NCI-H128 (cell line): ENCODE data around the gene TMEM247.

ENCODE experiments used
- DNase-seq: peaks from one replicate; lab custom pipeline; 2025; ENCODE audit not compliant: unreplicated experiment; lab: John Stamatoyannopoulos, UW

TMEM247 gene

GRCh38 chr2:46488389-46488788, 9.0 kb downstream of the TMEM247 start:
- DNase-seq = no peak

DNA sequence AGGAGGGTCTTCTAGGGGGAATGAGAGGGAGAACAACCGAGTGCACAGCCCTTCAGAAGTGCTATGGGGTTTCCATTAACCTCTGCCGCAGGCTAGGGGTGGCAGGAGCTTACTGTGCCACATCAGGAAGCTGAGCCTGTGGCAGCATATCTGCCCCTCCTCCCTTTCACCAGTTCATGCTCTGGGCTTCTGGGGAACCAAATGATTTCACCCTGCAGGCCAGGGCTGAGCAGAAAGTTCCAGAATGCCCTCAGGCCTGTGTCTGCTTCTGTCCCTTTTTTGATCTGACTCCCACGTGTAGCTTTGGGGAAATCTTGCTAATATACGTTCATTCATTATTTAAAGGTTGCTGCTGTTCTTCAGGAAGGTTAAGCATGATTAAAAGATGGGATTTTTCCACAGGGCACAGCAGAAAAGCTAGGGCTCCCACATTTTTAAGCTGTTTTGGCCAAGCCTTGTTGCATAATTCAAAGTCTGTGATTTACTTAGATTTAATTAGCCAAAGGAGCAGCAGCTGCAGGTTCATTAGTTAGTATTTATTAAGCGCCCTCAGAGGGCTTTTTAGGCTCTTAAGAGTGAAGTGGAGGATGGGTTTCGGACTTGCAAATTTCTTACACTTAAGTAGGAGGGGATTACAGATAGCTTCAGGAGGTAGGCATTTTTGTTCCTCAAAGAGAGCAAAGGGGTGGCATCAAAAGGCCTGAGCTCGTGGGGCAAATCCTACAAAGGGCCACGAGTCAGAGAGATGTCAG, 10.2 kb downstream of the TMEM247 start:
- no peak for DNase-seq

GRCh38 chr2:46490521-46491141, 11.3 kb downstream of the TMEM247 start:
- no peak for DNase-seq

- no peak for DNase-seq
Observed at GRCh38 chr2:46492301-46492700, 12.9 kb downstream of the TMEM247 start.

DNA sequence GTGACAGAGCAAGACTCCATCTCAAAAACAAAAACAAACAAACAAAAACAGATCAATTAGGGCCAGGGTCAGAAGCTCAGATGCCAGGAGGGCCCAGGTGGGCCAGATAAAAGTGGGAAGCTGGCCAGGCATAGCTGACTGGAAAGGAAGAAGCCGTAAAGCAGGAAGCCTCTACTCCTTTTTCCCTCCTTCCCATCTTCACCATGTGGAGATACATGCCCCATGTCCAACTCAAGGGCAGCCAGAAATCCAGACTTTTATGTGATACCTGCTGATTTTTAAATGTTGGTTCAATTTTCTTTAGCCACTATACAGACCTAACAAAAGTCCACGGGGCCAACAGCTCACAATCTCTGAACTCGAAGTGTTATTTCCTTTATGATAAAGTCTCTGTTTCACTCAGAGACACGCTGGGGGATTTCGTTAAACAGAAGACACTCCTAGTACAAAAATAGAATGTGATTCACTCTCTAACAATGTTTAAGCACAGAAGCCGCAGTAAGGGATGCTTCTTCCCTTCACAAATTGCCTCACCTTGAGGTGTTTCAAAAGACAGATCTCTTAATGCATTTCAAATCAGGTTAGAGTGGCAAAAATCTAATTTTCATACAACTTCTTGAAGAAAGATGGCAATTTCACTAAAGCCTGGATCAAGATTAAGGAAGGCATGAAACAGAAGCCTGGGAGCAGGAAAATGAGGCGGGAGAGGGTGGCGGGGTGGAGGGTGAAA, 14.0 kb downstream of the TMEM247 start:
- DNase-seq = no peak

- DNase-seq = no peak
Observed at GRCh38 chr2:46493971-46494250, 14.5 kb downstream of the TMEM247 start.

GRCh38 chr2:46494596-46494995, 15.2 kb downstream of the TMEM247 start:
- DNase-seq = no peak

DNA sequence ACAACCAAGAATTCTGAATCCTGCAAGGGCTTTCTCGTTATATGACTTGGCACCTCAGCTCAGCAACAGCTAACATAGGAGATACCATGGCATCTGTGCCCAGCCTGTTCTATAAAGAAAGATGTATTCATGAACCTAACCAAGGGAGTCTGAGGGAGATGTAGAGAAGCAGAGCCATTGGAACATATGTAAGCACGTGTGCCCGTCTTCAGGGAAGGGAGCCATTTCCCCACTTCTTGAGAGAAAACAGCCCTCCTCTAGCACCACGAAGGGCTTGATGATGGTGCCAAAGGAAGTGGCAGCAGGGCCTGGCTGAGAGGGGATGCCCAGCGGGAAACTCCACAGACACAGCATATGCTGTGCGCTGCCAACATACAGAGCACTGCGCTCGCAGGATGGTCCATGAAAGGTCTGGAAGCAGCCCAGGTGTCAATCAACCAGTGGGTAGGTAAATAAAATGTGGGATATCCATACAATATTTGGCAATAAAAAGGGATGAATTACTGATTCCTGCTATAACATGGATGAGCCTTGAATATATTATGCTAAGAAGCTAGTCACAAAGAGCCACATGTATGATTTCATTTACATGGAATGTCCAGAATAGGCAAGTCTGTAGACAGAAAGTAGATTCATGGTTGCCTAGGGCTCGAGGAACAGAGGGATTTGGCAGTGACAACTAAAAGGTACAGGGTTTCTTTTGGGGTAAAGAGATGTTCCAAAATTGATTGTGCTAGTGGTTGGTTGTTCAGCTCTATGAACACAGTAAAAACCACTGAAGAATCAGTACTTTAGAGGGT, 16.1 kb downstream of the TMEM247 start:
- no peak for DNase-seq

- no peak for DNase-seq
Observed at GRCh38 chr2:46497766-46498165, 18.4 kb downstream of the TMEM247 start.

GRCh38 chr2:46498681-46499080, 19.3 kb downstream of the TMEM247 start:
- DNase-seq = no peak

GRCh38 chr2:46499392-46499785, 20.0 kb downstream of the TMEM247 start:
- DNase-seq = no peak

GRCh38 chr2:46500801-46501200, 21.4 kb downstream of the TMEM247 start:
- no peak for DNase-seq

DNA sequence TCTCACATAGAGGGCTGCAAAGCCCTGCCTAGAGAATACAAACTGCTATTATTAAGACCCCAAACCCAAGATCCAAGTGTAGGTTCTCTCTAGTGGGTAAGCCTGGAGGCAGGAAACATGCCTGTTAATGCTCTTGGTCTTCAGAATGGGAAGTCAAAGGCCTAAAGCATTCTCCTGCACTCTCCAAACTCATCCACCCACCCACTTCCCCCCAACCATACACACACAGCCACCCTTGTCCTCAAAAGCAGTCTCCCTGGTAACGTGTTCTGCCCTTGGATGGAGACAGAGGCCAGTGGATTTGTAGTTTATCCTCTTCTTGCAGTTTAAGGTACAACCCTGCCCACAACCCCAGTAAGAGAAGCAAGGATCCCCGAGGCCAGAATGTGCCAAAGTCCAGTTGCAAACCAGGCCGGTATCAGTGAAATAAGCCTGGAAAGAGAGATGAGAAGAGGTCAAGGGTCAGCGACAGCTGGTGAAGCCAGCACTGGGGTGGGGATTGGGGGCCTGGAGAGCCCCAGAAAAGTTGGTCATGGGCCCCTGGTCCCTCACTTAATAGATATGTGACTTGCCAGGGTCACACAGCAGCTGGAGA, 23.0 kb downstream of the TMEM247 start:
- no peak for DNase-seq

DNA sequence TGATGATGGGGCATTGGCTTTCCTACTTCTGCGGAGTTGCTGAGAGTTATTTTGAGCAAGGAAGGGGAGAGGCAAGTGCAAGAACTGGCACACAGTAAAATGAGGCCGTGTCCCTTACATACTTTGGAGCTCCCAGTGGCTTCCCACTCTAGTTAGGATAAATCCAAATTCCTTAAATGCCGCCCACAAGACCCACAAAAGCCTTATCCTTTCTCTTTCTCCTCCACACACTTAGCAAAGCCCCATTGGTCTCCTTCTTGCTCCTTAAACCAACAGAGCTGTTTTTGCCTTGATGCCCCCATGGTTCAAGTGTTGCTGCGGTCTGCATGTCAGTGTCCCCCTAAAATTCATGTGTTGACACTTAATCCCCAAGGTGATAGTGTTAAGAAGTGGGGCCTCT, 24.3 kb downstream of the TMEM247 start:
- DNase-seq = no peak

DNA sequence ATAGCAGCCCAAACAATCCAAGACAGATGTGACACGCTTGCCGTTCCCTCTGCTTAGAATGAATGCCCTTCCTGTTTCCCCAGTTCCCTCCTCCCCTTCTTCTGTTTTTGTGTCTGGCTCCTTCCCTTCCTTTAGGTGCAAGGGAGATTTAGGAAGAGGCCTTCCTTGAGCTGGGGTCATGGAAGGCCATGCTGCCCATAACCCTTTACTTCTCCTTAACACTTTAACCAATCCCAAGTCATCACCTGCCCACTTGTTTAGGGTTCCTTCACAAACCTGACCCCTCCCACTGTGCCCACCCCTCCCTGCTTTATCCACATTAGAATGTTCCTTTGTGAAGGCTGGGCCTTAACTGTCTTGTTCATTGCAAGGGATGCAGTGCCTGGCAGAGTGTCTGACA, 24.9 kb downstream of the TMEM247 start:
- DNase-seq = no peak

GRCh38 chr2:46504685-46505471, 25.5 kb downstream of the TMEM247 start:
- no peak for DNase-seq

DNA sequence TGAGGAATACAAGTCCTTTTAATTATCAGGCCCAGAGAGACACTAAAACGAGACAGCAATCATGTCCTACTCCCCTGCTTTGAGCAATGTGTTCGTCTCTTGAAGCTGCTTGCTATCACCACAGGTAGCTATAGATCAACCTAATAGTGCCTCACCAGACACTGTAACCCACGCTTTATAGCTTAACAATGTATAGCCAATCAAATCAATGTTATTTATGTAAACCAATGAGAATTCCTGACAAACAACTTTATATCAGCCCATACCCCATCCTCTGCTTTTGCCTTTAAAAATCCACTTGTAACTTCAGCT, 26.1 kb downstream of the TMEM247 start:
- DNase-seq = no peak

- no peak for DNase-seq
Observed at GRCh38 chr2:46506131-46506706, 26.9 kb downstream of the TMEM247 start.

DNA sequence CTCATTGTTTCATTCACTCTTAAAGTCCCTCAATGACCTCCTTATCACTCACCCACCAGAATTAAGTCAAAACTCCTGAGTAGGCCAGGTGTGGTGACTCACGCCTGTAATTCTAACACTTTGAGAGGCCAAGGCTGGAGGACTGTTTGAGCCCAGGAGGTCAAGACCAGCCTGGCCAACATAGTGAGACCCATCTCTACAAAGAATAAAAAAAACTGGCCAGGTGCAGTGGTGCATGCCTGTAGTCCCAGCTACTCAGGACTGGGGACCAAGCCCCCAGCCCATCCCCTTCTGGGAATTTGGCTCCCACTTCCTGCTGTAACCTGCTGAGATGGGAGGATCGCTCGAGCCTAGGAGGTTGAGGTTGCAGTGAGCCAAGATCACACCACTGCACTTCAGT, 28.9 kb downstream of the TMEM247 start:
- DNase-seq = no peak

GRCh38 chr2:46508759-46509158, 29.4 kb downstream of the TMEM247 start:
- DNase-seq = no peak
